Measurements from ENCODE around the gene KRTAP9-3.
"Not testable (repeated sequence)": the region's sequence is repeated elsewhere in the genome, so short reads cannot be mapped to it uniquely, and the experiment has no call there.

Gene KRTAP9-3

DNA sequence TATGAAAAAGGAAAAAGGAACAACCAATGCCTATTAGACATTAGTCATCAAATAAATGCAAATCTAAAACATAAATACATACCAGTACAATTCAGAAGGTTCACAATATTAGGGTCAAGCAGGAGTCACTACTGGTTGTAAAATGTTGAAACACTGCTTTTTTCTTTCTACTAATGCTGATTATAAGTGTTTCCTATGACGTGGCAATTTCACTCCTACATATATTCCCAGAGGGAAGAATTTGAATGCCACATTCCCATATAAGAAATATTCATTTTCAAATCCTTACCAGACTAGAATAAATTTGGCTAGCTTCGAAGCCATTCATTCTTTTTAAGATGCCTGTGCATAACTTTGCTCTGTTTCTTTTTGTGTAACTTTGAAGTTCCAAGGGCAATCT lies 8.4 kb upstream of the KRTAP9-3 start:
- DNase-seq: no peak
- Histone ChIP-seq H3K27me3 (no peaks in the 10 kb centered on the region), H3K9me3 (no peaks in the 10 kb centered on the region), H3K27ac (no peak overlapping the region), H3K36me3 (no peaks in the 10 kb centered on the region), H3K4me3 (no peak overlapping the region), H3K4me1 (no peaks in the 10 kb centered on the region)
- intact Hi-C loops (cut with DNase I; ENCODE audit: low total_unique reads): no loop called here
- TF ChIP-seq, protein P1, sequence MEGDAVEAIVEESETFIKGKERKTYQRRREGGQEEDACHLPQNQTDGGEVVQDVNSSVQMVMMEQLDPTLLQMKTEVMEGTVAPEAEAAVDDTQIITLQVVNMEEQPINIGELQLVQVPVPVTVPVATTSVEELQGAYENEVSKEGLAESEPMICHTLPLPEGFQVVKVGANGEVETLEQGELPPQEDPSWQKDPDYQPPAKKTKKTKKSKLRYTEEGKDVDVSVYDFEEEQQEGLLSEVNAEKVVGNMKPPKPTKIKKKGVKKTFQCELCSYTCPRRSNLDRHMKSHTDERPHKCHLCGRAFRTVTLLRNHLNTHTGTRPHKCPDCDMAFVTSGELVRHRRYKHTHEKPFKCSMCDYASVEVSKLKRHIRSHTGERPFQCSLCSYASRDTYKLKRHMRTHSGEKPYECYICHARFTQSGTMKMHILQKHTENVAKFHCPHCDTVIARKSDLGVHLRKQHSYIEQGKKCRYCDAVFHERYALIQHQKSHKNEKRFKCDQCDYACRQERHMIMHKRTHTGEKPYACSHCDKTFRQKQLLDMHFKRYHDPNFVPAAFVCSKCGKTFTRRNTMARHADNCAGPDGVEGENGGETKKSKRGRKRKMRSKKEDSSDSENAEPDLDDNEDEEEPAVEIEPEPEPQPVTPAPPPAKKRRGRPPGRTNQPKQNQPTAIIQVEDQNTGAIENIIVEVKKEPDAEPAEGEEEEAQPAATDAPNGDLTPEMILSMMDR (IDR thresholded peaks at IDR 0.05): no peak

DNA sequence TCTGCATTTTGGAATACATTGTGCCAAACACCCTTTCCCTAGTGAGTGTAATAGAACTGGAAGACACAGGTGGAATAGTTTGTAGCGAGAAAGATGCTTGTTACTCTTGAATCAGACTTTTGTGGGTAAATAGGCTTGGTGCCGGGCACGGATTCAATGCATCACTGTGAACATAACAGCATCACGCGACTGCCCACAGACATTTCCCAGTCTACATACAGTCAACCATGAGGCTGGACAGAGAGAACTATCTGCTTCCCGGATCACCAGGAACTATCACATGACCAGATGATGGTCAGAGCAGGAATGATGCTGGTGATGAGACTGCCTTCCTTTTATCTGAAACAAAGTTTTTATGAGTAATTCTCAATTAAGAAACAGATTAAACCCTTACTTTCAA lies 6.2 kb upstream of the KRTAP9-3 start:
- TF ChIP-seq, protein P1 (IDR thresholded peaks at IDR 0.05): no peak
- DNase-seq: no peak
- intact Hi-C loops (cut with DNase I; ENCODE audit: low total_unique reads): no loop called here
- no peaks in the 10 kb centered on the region for H3K36me3 ChIP-seq
- H3K9me3 ChIP-seq: no peaks in the 10 kb centered on the region
- H3K4me3 ChIP-seq: no peak overlapping the region
- H3K4me1 ChIP-seq: no peaks in the 10 kb centered on the region
- no peaks in the 10 kb centered on the region for H3K27me3 ChIP-seq
- no peak overlapping the region for H3K27ac ChIP-seq

DNA sequence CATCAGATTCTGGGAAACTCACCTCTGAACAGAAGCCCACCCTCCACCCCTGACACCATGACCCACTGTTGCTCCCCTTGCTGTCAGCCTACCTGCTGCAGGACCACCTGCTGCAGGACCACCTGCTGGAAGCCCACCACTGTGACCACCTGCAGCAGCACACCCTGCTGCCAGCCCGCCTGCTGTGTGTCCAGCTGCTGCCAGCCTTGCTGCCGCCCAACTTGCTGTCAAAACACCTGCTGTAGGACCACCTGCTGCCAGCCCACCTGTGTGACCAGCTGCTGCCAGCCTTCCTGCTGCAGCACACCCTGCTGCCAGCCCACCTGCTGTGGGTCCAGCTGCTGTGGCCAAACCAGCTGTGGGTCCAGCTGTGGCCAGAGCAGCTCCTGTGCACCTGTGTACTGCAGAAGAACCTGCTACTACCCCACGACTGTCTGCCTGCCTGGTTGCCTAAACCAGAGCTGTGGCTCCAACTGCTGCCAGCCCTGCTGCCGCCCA lies 5.6 kb upstream of the KRTAP9-3 start, which contains the start of gene KRTAP9-2:
TSS of gene KRTAP9-2 (plus strand) at position 51 of the 498 bp plus-strand sequence. CDS start at position 58, 7 bp downstream.
- H3K36me3 ChIP-seq; H3K27ac ChIP-seq; DNase-seq; H3K27me3 ChIP-seq; H3K4me1 ChIP-seq; H3K4me3 ChIP-seq; H3K9me3 ChIP-seq; intact Hi-C loops (cut with DNase I; ENCODE audit: low total_unique reads): not testable (repeated sequence)

DNA sequence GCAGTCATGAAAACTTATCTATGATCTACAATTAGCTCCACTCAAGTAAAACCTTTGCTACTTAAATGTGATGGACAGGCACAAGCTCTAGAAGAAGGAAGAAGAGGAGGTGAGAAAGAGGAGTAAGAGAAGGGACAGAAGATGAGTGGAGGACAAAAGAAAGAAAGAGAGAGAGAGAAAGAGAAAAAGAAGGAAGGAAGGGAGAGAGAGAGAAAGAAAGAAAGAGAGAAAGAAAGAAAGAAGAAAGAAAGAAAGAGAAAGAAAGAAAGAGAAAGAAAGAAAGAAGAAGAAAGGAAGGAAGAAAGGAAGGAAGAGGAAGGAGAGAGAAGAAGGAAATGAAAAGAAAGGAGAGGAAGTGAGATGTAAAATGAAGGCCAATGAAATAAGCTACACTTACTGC lies 2.2 kb upstream of the KRTAP9-3 start:
- peaks cover 0 to 6% of the 10 kb centered on the region in 2 donors for H3K27me3 ChIP-seq
- TF ChIP-seq, protein P1 (IDR thresholded peaks at IDR 0.05): no peak

DNA sequence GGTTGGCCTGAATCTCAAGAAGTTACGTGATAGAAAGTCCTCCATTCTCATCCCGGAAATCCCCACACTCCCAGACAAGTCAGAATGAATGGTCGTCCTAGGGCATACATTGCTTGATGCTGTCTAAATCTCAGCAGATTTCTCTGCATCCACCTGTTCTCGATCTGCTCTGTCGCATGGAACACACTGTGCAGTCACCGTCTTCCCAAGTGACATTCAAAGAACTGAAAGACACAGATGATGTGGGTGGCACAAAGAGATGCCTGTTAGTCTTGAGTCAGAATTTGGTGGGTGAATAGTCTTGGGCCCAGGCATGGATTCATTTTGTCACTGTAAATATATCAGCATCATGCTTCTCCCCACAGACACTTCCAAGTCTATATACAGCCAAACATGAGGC lies 518 bp upstream of the KRTAP9-3 start:
- no peaks in the 10 kb centered on the region for H3K9me3 ChIP-seq
- intact Hi-C loops (cut with DNase I; ENCODE audit: low total_unique reads): no loop called here
- TF ChIP-seq, protein P1 (IDR thresholded peaks at IDR 0.05): no peak
- no peaks in the 10 kb centered on the region for H3K36me3 ChIP-seq
- H3K4me3 ChIP-seq: no peak overlapping the region
- H3K4me1 ChIP-seq: no peaks in the 10 kb centered on the region
- H3K27ac ChIP-seq: no peak overlapping the region
- no peak for DNase-seq
- H3K27me3 ChIP-seq: peaks cover 0 to 6% of the 10 kb centered on the region in 2 donors

More for the DNA sequence above, 2.2 kb upstream of the KRTAP9-3 start:
- Histone ChIP-seq H3K9me3 (no peaks in the 10 kb centered on the region), H3K36me3 (no peaks in the 10 kb centered on the region), H3K27ac (no peak overlapping the region), H3K4me1 (no peaks in the 10 kb centered on the region), H3K4me3 (no peak overlapping the region)
- intact Hi-C loops (cut with DNase I; ENCODE audit: low total_unique reads): no loop called here
- DNase-seq: no peak

DNA sequence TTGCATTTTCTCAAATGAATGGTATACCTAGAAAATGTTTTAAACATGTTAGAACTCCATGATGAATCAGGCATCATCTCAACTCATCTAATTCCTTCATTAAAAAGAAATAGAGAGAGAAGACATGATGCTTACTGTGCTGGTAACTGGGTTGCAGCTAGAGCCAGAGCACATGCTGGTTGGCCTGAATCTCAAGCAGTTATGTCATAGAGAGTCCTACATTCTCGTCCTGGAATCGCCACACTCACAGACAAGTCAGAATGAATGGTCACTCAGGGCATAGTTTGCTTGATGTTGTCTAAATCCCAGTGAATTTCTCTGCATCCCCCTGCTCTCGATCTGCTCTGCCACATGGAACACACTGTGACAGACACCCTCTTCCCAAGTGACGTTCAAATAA lies 4.9 kb downstream of the KRTAP9-3 start:
- peaks cover 0 to 12% of the 10 kb centered on the region in 2 donors for H3K27me3 ChIP-seq
- H3K4me1 ChIP-seq; H3K4me3 ChIP-seq; intact Hi-C loops (cut with DNase I; ENCODE audit: low total_unique reads); DNase-seq; H3K27ac ChIP-seq; H3K36me3 ChIP-seq; H3K9me3 ChIP-seq: not testable (repeated sequence)

GRCh38 chr17:41237949-41238437 lies 5.7 kb downstream of the KRTAP9-3 start, which contains the start of gene KRTAP9-8:
TSS of gene KRTAP9-8 (plus strand) at chr17:41237999. CDS start at chr17:41238052, 53 bp downstream.
- intact Hi-C loops (cut with DNase I; ENCODE audit: low total_unique reads); H3K27ac ChIP-seq; H3K4me1 ChIP-seq; H3K36me3 ChIP-seq; H3K9me3 ChIP-seq; H3K4me3 ChIP-seq; H3K27me3 ChIP-seq; DNase-seq: not testable (repeated sequence)

- H3K27ac ChIP-seq; H3K4me3 ChIP-seq; H3K36me3 ChIP-seq; intact Hi-C loops (cut with DNase I; ENCODE audit: low total_unique reads); H3K4me1 ChIP-seq; H3K27me3 ChIP-seq; H3K9me3 ChIP-seq; DNase-seq: not testable (repeated sequence)
These were observed 14.9 kb downstream of the KRTAP9-3 start for GRCh38 chr17:41246995-41247787.

DNA sequence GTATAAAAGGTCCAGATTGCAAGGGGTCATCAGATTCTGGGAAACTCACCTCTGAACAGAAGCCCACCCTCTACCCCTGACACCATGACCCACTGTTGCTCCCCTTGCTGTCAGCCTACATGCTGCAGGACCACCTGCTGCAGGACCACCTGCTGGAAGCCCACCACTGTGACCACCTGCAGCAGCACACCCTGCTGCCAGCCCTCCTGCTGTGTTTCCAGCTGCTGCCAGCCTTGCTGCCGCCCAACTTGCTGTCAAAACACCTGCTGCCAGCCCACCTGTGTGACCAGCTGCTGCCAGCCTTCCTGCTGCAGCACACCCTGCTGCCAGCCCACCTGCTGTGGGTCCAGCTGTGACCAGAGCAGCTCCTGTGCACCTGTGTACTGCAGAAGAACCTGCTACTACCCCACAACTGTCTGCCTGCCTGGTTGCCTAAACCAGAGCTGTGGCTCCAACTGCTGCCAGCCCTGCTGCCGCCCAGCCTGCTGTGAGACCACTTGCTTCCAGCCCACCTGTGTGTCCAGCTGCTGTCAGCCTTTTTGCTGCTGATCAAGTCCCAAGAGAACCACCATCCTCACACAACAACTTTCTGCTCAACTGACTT lies 17.5 kb downstream of the KRTAP9-3 start, which contains the start of gene KRTAP9-4:
TSS of gene KRTAP9-4 (plus strand) at position 51 of the 604 bp plus-strand sequence. CDS start at position 85, 34 bp downstream.
- not testable (repeated sequence) for H3K9me3 ChIP-seq

More for the DNA sequence above, 17.5 kb downstream of the KRTAP9-3 start, which contains the start of gene KRTAP9-4:
- H3K27ac ChIP-seq; intact Hi-C loops (cut with DNase I; ENCODE audit: low total_unique reads); H3K27me3 ChIP-seq; H3K36me3 ChIP-seq; H3K4me3 ChIP-seq; H3K4me1 ChIP-seq; DNase-seq: not testable (repeated sequence)
